Right hindlimb (tissue), 1 donor: Measurements from ENCODE around the gene KLK8.

Experiments
- DNase-seq: peaks from one replicate; pipeline ENCODE4 v3.0.0-alpha.2; 2018

KLK8 gene, protein sequence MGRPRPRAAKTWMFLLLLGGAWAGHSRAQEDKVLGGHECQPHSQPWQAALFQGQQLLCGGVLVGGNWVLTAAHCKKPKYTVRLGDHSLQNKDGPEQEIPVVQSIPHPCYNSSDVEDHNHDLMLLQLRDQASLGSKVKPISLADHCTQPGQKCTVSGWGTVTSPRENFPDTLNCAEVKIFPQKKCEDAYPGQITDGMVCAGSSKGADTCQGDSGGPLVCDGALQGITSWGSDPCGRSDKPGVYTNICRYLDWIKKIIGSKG

DNA sequence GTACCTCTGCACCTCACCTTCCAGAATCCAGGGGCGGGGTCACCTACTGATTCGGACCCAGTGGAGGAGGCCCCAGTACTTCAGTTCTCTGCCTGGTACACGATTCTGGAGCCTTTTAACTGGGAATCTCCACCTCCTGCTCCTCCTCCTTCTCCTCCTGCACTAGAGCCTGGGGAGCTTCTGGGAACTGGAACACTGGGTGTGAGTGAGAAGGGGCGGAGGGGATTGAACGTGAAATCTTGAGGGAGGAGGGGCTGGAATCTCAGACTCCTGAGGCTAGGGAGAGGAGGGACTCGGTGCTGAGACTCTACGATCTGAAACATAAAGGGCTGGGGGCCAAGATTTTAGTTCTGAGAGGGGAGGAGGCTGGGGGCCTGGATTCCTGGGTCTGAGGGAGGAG is at the start of gene KLK8:
TSS of gene KLK8 (minus strand) at position 90 of the 400 bp plus-strand sequence. CDS start 437 bp downstream, outside the sequence.
- no peak for DNase-seq

DNA sequence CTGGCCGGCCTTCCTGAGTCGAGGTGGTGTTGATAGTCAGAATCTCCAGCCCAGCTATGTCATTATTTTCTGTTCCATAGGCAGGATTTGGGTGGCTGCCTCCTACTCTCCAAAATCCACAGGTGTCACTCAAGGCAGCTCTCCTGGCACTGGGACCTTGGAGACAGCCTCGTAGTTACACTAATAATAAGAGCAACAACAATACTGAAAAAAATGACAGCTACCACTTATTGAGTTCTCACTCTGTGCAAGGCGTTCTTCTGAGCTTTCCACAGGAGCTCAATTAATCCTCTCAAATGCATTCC is 45.6 kb upstream of the KLK8 start:
- DNase-seq, result no peak

DNA sequence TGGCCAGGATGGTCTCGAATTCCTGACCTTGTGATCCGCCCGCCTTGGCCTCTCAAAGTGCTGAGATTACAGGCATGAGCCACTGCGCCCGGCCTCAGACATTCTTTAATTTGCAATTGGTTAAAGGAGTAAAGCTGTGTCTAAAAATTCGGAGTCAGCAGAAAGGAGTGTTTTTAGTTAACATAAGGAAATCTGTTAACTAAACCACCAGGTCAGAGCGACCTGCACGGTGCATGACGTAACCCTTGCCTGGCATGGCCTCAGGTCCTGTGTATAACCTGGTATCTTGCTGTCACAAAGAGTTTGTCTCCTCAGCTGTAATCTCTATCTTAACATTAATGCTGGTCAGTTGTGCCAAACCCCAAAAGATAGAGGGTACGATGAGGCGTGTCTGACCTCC is 42.9 kb upstream of the KLK8 start:
- DNase-seq, result no peak

DNA sequence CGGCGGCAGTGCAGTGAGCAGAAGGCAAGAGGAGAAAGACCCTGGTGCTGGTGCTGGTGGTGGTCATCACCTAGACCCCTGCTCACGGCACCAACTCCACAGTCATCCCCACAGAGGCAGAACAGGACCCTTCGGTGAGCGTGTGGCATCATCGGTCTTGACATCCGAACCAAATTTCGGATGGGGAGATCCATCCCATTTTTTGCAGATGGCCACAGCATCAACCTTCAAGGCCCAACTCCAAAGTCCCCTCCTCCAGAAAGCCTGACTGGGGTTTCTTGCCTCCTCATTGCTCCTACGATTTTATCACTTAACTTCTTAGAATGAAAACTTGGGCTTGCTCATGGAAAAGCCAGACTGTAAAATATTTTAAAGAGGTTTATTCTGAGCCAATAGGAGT is 42.1 kb upstream of the KLK8 start:
- no peak for DNase-seq

DNA sequence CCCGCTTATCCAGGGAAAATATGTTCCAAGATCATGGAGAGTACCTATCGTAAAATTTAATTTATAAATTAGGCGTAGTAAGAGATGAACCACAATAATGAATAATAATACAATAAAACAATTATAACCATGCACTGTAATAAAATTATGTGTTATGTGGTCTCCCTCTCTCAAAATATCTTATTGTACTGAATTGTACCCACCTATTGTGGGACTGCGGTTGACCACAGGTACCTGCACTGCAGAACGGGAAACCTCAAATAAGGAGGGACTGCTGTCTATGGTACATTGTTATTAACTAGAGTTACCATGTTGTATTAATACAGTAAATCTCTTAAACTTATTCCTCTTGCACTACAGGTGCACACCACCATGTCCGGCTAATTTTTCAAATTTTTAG is 38.7 kb upstream of the KLK8 start:
- no peak for DNase-seq

DNA sequence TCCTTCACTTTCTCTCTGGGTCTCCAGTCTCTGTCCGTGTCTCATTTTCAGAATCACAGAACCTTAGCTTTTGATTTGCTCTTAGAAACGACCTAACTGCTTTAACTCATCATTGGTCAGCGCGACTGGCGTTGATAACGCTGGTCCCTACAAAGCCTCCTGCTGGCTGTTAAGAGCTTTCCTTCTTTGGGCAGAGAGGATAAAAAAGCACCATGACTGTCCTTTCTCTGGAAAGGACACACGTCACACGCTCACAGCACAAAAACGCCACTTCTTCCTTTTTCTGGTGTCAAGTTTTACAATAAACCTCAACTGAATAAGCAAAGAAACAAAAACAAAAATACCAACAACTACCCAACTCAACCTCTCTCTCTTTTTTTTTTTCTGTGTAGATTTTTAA is 35.1 kb upstream of the KLK8 start:
- no peak for DNase-seq

DNA sequence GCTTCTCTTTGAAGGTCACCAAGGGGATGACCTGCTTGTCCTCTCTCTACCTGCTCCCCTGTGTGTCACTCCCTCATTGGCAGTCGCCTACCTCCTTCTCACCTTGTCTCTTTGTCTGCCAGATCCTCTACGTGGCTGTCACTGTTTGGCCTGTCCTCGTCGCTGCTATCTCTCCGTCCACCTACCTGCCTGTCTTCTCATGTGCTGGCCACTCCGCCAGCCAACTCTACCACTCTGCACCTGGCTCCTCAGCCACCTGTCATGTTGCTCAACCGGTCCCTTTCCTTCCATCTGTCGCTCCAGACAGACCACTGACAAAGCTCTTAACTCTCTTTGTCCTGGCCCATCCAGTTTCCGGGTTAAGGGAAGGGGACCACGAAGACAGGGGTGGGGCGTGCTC is 33.3 kb upstream of the KLK8 start, which contains the start of gene KLK12:
TSS of gene KLK12 (minus strand) at position 299 of the 400 bp plus-strand sequence. CDS start 381 bp downstream, outside the sequence.
- no peak for DNase-seq

DNA sequence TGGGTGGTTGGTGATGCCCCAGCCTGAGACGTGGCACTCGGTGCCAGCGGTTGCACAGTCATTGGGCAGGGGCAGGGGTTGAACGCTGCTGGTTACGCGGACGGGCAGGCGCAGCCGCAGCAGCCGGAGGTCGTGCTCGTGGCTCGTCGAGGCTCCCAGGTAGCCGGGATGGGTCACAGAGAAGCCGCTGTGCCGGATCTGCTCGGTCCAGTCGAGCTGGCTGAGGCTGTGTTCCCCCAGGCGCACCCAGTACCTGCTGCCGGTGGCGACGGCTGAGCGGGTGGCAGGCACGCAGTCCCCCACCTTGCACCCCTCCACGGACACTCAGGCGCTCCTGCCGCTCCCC is 30.4 kb upstream of the KLK8 start:
- DNase-seq, result no peak

DNA sequence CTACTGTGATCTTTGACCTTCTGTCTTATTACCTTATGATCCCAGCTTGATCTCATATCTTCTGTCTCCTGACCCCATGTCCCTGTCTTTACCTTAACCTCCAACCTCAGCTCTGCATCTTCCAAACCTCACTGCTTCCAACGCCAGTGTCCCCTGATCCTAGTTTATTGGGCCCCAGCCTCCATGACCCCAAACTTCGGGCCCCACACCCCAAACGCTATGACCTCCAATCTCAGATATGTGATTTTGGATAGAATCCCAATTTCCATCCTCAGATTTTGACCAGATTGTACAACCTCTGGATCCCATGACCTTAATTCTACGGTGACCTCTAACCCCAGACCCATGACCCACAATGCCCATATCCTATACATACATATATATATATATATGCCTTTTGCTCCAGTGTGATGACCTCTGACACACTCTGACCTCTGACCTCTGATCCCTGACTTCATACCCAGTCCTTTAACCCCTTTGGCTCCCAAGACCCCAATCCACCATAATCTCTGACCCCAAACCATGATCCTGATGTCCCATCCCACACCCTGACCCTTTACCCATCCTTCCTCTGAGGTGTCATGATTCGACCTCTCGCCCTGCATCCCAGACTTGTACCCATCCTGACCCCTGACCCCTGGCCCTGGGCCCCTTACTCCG is 29.9 kb upstream of the KLK8 start:
- DNase-seq, result no peak

DNA sequence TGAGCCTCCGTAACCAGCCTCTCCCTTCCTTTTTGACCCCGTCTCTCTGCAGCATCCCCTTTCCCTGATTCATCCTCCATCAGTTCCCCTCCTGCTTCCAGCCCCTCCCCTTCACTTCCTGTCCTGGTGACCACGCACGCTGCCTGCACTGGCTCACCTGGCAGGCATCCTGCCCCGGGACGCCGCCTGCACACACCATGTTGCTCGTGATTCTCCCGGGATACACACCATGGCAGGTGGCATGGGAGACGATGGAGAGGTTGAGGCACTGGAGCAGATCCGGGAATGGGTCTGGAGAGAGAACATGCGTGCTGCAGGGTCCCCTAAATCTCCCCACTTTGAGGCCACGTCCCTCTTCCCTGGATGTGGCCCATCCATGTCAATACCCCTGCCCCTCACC is 29.2 kb upstream of the KLK8 start:
- DNase-seq, result no peak

DNA sequence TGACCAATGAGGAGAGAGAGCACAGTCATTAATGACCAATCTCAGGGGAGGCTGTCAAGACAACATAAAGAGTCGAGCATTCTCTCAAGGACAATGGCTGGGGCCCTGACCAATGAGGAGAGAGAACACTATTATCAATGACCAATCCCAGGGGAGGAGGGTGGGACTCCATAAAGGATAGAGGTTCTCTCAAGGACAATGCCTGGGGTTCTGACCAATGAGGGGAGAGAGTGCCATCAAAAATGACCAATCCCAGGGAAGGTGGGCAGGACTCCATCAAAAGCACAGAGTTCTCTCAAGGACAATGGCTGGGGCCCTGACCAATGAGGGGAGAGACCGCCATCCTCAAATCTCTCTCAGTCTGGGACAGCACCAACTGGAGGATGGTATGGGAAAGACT is 28.3 kb upstream of the KLK8 start:
- DNase-seq, result no peak

DNA sequence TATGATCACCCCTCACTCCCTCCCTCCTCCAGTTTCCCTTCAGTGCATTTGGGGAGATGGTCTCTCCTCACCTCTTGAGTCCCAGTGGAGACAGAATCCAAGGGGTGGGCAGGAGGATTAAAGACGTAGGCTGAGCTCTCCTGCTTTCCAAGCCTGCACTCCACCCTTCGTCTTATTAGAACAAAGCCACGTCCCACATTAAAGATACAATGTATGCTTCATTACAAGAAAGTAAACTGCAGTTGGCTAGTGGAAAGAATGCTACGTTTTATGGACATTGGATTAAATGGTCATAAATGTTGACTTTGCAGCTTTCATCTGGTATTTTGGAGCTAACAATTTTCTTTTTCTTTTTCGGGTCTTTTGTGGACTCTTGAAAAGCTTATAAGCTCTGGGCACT is 26.5 kb upstream of the KLK8 start:
- DNase-seq, result no peak

DNA sequence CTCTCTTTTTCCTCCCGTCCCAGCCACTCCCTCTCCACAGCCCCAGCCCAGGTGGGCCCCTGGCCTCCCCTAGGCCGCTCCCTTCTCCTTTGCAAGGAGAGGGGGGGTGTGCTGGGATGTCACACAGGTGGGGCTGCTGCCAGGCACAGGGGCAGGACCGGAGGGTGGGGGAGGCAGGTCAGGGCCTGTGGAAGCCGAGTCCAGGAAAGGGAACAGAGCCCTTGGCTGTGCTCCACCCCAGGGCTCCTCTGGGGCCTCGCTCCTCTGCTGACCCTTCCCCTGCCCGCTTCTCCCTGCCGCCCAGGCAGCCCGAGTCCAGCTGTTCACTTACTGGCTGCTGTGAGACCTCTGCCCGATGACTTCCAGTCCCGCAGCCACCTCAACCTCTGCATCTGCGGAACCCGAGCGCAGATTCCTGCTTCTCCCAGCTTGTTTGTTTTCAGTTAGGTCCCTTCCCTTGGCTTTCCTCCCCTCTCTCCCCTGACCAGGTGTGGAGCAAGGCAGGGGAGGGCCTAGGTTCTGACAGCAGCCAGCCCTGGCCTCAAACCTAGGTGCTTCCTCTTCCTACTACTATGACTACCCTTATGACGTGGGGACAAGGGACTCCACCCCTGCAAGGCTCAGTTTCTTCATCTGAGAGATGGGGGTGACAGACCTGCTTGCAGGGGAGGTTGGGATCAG is 25.9 kb upstream of the KLK8 start:
- no peak for DNase-seq

DNA sequence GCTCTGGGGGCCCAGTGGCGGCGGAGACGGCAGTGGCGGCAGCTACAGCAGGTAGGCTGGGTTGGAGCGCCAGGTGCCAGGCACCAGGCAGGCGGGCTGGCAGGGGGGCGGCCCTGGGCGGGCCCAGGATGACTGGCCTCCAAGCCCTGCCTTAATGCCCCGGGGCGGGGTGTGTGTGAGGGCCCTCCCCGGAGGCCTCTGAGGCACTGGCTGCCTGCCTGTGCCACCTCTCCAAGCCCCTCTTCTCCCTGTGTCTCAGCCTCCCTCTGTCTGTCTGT is 25.1 kb upstream of the KLK8 start, which contains the start of gene KLK11:
TSS of gene KLK11 (minus strand) at position 63 of the 278 bp plus-strand sequence. CDS start 985 bp downstream, outside the sequence.
- DNase-seq, result no peak

DNA sequence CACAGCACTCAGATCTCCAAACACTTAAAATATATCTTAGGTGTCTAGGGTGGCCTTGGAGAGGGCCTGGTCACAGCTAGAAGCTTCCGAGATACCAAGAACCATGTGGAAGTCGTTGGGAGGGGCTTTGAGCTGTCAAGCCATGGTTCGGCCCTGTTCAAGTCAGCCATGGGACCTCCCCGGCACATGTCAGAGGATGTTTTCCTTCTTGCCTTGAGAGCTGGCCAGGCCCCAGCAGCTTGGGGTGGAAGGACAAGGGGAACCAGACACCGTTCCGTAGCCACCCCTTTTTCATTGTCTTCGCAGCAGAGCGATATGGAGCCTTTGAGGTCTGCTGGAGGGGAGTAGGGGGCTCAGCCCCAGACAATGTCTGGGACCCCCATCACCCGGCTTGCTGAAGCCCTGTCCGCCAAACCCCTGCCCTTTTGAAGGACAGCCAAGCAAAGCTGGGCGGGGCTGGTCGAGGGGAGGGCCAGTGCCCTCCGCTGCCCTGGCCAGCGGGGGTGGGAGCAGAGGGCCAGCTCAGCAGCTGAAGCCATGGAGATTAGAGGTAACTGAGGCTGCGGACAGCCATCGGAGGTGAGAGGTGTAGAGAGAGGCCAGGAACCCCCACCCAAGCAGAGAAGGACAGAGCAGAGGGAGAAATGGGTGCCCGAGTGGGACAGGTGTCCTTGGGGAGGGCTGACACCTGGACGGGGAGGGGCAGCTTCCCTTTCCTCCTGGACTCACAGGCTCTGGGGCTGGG is 24.6 kb upstream of the KLK8 start:
- no peak for DNase-seq

DNA sequence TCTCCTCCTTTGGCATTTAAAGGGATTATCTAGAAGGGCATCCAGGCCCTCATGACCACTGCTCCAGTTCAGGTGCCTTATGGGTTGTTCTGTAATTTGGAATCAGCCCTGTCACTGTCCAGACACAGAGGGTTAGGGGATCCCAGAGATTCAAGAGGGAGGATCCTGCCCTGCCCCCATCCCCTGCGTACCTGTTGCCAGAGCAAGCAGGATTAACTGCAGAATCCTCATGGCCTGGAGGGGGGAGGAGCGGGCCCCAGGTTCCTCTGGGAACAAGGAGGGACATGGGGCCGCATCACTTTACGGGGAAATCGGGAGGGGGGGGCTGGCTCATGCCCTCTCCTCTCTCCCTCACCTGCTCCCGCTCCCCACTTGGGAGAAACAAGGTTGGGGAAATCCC is 24.0 kb upstream of the KLK8 start:
- no peak for DNase-seq

DNA sequence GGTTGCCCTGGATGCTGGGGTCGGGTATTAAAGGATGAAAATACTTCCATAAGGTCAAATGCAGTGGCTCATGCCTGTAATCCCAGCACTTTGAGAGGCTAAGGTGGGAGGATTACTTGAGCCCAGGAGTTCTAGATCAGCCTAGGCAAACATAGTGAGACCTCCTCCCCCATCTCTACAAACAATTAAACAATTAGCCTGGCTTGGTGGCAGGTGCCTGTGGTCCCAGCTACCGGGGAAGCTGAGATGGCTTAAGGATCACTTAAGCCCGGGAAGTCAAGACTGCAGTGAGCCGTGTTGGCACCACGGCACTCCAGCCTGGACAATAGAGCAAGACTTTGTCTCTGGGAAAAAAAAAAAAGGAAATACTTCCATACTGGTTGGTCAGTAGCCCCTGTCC is 23.5 kb upstream of the KLK8 start:
- no peak for DNase-seq

DNA sequence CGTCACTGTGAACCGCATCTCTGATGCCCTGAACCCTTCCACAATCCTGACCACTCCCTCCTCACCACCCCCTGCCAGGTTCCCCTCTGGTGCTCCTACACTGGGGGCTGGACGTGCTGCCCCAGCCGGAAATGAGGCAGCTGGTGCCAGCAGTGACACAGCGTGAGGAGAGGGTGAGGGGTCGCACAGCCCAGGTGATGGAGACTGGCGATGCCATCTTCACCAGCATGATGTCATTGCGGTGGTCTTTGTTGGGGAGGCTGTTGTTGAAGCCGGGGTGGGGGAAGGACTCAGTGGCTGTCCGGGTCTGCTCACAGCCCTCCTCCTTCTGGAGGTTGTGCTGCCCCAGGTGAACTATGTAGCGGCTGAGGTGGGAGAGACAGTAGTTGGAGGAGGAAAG is 22.5 kb upstream of the KLK8 start:
- DNase-seq, result no peak

DNA sequence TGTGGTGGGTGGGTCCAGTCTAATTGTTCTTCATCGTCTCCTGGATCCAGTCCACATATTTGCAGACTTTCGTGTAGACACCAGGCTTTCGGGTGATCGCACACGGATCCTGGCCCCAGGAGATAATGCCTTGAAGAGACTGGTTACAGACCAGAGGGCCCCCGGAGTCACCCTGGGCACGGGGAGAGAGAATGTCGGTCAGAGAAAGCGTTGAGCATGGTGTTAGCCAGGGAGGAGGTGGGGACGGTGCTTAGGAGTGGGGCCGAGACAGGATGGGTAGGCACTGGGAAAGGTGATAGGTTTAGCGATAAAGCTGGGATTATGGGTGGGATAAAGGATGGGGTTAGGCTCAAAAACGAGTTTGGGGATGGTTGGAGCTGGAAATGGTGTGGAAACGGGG is 21.1 kb upstream of the KLK8 start:
- DNase-seq, result no peak

DNA sequence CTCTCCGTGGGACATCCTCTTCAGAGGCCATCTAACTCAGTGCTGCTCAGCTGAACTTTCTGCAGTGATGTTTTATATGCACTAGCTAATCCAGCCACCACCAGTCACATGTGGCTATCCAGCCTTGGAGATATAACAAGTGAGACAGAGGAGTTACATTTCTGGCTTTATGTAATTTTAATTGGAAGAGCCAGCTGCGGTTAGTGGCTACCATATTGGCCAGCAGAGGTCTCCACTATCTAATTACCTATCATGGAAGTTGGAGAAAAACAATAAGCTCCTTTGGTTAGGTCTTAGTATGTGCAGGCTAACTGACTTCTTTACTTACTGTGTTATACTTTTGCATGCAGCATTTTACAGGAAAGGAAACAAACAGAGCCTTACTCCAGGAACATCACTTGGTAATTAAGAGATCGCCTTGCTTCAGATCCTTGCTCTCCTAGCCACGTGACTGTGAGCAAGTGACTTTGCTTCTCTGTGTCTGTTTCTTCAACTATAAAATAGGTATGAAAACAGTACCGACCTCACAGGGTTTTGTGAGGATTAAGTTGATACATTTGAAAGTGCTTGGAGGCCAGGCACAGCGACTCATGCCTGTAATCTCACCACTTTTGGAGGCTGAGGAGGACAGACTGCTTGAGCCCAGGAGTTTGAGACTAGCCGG is 19.7 kb upstream of the KLK8 start:
- DNase-seq, result no peak

DNA sequence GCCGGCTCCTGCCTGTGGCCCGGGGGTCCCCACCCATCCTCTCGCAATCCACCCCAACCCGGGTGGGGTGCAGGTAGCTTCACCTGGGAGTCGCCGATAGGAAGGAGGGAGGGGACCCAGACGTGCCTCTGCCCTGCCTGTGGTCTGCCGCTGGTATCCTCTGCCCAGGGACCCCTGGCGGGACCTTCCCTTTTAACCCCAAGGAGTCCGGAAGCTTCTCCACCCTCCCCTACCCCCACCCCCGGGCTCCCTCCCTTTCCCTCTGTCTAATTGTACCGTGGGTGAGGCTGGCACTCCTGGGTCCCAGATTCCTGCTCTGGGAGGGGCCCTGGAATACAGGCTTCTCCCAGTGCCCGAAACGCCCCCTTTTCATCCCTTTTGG is 18.1 kb upstream of the KLK8 start, which contains the start of gene KLK10:
TSS of gene KLK10 (minus strand) at position 166 of the 382 bp plus-strand sequence. CDS start 579 bp downstream, outside the sequence.
- DNase-seq, result no peak

DNA sequence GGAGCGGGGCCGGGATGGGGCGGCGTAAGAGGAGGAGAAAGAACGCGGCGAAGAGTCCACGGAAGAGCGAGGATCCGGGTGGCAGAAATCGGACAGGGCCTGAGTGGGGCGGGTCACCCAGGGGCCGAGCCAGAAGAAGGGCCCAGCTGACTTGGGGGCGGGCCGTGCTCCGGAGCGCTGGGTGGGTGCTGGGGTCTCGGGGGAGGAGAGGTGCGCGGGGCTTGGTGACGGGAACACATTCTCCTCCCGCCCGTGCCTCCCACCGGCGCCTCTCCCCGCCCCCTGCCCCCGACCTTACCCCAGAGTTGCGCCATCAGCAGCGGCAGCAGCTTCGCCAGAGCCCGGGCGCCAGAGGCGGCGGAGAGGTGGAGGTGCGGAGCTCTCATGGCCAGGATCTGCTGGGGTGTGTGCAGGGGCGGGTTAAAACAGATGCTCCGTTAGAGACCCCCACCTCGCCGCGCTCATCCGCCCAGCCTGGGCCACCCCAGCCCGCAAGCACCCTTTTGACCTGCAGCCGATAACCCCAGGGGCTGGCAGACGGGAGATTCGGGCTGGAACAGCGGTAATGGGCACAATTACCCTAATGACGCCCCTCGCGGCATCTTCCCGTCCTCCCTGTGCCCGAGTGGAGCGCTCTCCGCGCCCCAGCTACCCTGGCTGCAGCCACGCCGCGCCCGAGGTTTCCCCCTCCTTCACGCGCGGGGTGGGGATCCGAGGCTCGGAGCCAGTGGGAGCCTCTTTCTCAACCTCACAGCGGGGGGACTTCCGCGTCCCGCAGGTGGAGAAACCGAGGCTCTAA is 17.5 kb upstream of the KLK8 start:
- no peak for DNase-seq
